Activated CD4-positive, CD25-positive, alpha-beta regulatory T cell (primary cell): ENCODE measurements around the gene TPGS1.

ENCODE experiments used
- DNase-seq, 4 experiments: peaks; one replicate each; lab custom pipeline; 2025; lab: John Stamatoyannopoulos, UW

Gene TPGS1

DNA sequence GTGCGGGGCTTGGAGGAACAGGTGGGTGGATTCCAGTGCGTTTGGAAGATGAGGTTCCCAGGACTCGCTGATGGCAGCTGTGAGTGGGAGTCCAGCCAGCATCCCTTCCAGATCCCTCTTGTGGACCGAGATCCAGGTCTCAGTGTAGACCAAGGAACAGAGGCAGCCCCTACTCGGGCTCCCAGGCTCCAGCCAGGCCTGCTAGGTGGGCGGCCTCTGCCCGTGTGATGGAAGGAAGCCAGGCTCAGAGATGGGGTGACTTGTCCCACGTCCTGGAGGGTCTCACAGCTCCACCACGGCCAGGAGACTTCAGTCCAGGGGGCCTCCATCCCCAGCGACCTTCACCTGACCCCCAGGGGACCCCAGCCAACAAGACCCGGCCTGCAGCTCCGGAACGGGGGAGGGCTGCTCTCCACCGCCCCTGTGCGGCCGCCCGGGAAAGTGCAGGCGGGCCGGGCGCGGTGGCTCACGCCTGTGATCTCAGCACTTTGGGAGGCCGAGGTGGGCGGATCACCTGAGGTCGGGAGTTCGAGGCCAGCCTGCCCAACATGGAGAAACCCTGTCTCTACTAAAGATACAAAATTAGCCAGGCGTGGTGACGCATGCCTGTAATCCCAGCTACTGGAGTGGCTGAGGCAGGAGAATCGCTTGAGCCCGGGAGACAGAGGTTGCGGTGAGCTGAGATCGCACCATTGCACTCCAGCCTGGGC lies 11.7 kb upstream of the TPGS1 start:
- no peak for DNase-seq

DNA sequence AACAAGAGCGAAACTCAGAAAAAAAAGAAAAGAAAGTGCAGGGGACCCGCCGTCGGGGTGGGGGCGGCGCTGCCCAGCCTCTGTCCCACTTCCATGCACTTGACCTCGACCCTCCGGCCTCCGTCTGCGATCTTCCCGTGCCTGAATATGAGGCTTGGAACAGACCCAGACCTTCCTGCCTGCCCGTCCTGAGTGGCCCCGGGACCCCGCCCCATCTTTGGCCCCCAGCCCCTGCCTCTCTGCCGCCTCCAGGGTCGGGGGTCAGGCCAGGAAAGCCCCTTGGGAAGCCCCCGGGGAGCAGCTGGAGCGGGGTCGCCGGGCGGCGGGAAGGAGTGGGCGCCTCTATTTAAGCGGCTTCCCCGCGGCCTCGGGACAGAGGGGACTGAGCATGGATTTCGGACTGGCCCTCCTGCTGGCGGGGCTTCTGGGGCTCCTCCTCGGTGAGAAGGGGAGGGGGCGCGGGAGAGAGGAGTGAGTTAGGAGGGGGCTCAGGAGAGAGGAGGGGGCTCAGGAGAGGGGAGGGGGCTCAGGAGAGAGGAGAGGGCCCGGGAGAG lies 11.1 kb upstream of the TPGS1 start, which contains the start of gene MADCAM1:
MADCAM1 (plus strand) TSS at position 375 of the 554 bp plus-strand sequence; CDS start at position 389, 14 bp downstream.
- DNase-seq = no peak

DNA sequence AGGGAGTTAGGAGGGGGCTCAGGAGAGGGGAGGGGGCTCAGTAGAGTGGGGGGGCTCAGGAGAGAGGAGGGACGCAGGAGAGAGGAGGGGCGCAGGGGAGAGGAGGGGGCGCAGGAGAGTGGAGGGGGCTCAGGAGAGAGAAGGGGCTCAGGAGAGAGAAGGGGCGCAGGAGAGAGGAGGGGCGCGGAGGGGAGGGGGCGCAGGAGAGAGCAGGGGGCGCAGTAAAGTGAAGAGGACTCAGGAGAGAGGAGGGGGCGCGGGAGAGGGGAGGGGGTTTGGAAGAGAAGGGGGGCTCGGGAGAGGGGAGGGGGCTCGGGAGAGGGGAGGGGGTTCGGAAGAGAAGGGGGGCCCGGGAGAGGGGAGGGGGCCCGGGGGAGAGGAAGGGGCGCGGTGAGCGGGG lies 10.3 kb upstream of the TPGS1 start:
- no peak for DNase-seq

DNA sequence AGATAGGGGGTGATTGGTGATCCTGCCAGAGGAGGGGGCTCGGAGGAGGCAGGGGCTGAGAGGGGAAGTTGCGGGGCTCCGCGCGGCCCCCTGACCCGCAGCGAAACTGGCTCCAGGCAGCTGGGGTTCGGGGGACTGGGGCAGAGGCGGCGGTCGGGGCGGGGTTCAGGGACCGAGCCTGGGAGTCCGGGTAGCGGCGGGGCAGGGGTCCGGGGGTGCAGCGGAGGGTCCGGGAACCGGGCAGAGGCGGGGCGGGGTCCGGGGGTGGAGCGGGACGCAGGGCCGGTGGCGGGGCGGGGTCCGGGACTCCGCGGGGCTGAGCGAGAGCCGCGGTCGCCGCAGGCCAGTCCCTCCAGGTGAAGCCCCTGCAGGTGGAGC lies 9.8 kb upstream of the TPGS1 start:
- no peak for DNase-seq

DNA sequence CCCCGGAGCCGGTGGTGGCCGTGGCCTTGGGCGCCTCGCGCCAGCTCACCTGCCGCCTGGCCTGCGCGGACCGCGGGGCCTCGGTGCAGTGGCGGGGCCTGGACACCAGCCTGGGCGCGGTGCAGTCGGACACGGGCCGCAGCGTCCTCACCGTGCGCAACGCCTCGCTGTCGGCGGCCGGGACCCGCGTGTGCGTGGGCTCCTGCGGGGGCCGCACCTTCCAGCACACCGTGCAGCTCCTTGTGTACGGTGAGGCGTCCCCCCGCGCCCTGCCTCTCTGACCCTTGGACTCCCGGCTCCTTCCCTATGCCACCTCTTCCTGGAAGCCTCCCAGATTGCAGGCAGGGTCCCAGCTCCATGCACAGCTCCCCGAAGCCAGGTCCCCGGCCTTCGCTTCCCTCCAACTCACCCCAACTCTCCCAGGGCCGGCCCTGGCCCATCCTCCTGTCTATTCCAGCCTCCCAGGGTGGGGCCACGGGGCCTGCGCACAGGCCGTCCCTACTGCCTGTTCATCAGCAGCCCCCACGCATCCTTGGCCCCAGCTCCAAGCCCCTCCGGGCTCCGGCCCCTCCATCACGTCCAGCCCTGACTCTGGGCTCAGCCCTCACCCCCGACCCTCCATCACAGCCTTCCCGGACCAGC lies 9.3 kb upstream of the TPGS1 start:
- DNase-seq = no peak

DNA sequence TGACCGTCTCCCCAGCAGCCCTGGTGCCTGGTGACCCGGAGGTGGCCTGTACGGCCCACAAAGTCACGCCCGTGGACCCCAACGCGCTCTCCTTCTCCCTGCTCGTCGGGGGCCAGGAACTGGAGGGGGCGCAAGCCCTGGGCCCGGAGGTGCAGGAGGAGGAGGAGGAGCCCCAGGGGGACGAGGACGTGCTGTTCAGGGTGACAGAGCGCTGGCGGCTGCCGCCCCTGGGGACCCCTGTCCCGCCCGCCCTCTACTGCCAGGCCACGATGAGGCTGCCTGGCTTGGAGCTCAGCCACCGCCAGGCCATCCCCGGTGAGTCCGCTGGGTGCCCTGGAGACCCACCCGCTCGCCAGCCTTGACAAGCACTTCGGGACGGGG lies 8.8 kb upstream of the TPGS1 start:
- DNase-seq = no peak

DNA sequence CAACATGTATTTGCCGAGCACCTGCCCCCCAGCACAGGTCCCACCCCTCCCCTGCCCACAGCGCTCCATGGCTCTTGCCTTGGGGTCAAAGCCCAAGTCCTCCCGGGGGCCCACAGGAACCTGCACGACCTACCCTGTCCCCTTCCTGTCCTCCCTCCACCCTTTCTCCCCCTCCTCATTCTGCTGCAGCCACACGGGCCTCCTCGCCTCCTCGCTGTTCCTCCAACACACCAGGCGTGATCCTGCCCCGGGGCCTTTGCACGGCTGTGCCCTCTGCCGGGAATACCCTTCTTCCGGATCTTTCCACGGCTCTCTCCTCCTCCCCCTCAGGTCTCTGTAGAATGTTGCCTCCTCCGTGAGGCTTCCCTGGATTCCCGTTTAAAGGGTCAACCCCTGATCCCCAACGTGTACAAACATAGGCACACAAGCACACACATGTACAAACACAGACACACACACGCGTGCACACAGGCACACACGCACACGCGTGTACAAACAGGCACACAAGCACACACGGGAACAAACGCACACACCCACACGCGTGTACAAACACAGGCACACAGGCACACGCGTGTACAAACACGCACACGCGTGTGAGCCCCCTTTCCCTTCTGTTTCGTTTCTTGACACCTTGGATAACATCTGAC lies 8.2 kb upstream of the TPGS1 start:
- DNase-seq = no peak

DNA sequence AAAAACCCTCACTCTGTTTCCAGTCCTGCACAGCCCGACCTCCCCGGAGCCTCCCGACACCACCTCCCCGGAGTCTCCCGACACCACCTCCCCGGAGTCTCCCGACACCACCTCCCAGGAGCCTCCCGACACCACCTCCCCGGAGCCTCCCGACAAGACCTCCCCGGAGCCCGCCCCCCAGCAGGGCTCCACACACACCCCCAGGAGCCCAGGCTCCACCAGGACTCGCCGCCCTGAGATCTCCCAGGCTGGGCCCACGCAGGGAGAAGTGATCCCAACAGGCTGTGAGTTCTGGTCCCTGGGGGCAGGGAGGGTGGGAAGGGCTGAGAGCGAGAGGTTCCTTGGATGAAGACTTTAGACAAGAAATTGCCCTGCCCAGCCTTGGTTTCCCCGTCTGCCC lies 5.7 kb upstream of the TPGS1 start:
- DNase-seq = no peak

DNA sequence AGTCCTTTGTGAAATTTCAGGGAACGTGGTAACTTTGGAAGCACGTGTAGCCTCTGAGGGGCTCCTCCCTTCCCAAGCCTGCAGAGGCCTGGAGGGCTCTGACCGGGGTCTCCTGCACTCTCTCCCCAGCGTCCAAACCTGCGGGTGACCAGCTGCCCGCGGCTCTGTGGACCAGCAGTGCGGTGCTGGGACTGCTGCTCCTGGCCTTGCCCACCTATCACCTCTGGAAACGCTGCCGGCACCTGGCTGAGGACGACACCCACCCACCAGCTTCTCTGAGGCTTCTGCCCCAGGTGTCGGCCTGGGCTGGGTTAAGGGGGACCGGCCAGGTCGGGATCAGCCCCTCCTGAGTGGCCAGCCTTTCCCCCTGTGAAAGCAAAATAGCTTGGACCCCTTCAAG lies 2.7 kb upstream of the TPGS1 start:
- DNase-seq = no peak

DNA sequence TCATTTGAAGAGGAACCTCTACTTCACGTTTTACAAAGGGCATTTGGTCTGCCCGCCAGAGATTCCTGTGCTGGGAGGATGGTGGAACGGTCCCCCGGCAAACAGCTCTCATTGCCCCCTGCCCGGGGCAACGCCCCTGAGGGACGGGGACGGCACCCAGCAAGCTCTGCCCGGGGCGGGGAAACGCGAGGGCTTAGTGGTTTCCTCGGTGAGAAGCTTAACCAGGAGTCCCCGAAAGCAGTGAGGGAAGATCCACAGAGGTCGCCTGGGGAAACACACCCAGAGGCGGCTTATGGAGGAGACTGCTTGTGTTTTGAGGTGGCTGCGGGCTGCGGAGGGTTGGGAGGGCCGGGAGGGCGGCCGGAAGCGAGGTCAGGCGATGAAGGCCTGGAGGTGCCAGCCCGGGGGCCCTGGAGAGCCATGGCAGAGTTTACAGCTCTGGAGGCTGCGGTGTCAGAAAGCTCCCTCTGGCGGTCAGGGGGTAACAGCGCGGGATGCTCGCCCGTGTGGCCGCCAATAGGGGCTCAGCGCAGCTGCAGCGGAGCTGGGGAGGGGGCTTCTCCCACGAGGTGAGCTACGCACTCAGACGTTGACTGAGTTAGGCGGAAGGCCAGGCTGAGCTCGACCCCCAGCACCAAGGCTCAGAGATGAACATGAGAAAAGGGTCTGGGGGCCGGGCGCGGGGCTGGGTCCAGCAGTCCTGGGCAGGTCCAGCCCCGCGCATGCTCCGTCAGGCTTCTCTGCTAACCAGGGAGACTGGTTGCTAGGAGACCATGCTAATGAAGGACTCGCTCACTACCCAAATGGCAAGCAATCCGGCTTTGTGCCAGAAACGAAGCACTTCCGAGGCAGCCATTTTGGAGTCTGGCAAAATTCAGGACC lies 652 bp upstream of the TPGS1 start:
- peak; percentile 79 to 89 (median 85) for DNase-seq

DNA sequence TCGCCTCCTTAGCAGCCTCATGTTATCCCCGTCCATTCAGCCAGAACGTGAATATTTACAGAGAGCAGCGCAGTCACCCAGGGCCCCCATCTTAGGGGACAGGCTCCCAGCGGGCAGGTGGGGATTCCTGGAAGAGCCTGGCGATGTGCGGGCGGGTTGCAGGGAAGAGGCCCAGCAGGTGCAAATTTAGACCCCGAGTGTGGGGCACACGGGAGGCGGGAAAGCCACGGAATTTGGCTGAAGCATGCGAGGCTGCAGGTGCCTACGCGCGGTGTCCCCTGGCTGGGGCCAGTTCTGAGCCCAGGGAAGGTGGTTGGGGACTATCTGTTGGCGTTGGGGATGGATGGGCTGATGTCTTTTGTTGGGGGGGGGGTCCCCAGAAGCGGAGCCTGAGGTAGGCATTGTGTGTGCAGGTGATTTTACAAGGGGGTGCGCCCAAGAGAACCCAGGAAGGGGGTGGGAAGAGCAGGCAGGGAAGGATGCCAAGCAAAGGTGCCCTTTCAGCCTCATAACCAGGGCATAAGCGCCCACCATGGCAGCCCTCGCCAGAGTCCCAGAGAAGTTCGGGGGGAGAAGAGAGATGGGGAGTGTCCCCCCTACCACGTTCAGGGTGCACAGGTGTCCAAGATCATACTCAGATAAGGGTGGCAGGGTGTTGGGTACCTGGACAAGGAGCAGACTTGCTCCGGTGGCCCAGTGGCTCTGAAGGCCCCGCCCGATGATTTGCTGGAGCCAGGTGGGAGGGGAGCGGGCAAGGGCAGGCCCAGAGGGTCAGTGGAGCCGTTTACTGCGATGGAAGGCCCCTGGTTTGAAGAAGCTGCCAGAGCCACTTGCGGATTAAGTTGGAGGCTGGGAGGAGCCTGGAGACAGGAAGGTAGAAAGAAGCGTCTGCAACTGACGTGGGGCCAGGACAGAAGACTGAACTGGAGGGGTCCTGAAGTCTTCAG lies 1.2 kb downstream of the TPGS1 start:
- no peak for DNase-seq

DNA sequence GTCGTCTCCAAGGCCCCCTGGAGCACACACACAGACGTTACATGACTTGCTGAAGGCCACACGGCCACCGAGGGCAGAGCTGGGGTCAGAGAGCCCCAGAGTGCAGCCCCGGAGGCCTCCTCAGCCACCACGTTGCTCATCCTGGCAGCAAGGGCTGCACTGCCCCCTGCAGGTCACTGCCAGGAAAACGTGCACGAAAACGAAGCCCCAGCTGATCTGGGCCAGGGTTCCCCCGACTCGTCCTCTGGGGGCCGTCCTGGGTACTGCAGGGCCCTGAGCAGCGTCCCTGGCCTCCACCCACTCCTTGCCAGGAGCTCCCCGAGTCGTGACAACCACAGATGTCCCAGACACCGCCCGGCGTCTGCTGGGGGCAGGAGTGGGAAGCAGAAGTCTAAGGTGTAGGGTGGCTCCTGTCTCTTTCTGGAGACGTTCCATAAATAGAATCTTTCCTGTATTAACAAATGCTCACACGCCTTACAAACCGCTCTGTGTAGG lies 3.4 kb downstream of the TPGS1 start:
- peak; percentile 85 to 91 (median 88) for DNase-seq

DNA sequence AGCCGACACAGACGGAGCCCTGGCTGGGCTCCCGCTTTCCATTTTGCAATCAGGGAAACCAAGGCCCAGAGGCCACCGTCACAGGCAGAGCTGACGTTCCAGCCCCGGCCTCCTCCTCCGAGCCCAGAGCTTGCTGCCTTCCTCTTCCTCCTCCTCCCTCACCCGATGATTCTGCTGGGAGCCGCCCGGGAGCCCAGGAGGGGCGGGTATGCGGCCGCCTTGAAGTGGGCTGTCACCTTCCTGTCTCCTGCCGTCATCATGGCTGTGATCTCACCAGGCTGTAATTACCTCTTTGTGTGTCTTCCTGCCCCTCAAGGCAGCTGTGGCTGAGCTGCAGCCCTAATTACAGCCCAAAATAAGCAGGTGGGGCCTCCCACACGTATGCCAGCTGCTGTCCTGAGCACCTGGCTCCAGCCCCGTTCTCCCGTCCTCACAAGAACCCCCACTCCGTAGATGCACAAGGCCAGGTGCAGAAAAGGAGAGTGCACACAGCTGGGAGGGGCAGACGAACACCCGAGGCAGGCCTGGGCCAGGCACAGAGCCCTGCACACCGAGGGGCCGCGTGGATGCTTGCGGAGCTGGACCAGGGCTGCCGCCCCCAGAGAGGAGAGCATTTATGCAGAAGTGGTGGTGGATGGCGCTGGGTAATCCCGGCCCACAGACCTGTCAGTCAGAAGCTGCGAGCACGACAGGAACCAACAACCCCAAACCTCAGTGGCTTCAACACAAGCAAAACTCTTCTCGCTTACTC lies 4.0 kb downstream of the TPGS1 start:
- DNase-seq = peak; percentile 29 to 71 (median 50)

DNA sequence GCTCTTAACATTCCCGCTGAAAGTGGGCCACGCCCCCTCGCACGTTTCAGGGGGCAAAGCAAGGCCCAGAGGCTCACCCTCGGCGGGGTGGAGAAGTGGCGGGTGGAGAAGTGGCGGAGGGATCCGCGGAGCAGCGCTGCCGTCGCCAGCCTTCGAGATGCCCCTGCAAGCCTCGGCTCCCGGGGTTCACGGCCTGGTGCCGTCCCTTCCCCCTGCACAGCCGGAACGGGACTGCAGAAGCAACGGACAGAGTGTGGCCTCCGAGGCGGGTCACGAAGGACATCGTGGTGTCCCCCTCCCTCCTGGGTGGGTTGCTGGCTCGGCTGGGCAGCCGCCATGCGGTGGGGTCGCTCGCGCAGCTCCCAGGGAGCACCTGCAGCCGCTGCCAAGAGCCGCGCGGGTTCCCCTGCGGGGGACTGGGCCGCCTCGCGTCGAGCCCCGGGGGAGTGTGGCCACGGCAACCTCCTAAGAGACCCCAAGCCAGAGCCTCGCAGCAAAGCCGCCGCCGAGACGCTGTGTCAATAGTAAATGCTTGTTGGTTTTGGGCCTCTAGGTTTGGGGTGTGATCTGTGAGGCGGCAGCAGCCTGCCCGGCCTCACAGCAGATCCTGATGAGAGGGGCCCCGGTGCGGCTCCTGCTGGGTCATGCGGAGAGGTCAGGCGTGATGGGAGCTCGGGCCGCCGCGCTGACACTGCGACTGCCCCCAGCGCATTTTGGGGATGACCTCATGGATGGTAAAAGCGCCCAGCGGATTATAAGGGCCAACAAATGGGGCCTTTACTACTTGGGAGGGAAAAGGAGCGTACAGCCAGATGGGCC lies 5.5 kb downstream of the TPGS1 start:
- no peak for DNase-seq

DNA sequence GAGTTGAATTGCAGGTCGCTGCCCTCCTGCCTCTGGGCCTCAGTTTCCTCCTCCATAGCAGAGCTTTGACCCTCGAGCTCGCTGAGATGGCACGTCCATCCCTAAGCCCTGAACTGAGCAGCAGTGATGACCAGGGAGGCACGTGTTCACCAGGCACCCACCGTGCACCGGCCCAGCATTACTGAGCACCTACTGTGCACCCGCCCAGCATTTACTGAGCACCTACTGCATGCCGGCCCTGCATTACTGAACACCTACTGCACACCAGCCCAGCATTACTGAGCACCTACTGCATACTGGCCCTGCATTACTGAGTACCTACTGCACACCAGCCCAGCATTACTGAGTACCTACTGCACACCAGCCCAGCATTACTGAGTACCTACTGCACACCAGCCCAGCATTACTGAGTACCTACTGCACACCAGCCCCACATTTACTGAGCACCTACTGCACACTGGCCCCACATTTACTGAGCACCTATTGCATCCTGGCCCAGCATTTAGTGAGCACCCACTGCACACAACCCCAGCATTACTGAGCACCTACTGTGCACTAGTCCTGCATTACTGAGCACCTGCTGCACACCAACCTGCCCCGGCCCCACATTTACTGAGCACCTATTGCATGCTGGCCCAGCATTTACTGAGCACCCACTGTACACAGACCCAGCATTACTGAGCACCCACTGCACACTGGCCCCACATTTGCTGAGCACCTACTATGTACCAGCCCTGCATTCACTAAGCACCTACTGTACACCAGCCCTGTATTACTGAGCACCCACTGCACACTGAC lies 6.3 kb downstream of the TPGS1 start:
- no peak for DNase-seq

DNA sequence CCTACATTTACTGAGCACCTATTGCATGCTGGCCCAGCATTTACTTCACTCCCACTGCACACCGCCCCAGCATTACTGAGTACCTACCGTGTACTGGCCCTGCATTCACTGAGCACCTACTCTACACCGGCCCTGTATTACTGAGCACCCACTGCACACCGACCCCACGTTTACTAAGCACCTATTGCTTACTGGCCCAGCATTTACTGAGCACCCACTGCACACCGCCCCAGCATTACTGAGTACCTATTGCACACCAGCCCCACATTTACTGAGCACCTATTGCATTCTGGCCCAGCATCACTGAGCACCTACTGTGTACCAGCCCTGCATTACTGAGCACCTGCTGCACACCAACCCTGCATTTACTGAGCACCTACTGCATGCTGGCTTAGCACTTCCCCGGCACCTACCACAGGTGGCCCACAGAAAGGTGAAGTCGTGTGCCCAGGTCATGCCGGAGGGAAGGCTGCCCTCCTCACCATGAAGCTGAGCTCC lies 6.9 kb downstream of the TPGS1 start:
- no peak for DNase-seq

DNA sequence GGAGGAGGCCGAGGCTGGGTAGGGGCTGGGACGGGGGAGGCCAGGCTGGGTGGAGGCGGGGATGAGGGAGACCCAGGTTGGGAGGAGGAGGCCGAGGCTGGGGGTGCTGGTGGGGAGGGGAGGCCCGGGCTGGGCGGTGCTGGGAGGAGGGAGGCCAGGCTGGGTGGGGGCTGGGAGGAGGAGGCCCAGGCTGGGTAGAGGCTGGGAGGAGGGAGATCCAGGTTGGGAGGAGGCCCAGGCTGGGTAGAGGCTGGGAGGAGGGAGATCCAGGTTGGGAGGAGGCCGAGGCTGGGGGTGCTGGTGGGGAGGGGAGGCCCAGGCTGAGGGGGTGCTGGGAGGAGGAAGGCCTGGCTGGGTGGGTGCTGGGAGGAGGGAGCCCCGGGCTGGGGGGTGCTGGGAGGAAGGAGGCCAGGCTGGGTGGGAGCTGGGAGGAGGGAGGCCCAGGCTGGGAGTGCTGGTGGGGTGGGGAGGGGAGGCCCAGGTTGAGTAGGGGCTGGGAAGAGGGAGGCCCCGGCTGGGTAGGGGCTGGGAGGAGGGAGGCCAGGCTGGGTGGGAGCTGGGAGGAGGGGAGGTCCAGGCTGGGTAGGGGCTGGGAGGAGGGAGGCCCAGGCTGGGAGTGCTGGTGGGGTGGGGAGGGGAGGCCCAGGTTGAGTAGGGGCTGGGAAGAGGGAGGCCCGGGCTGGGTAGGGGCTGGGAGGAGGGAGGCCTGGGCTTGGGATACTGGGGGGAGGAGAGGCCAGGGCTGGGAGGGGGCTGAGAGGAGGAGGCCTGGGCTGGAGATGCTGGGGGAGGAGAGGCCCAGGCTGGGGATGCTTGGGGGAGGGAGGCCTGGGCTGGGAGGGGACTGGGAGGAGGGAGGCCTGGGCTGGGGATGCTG lies 10.7 kb downstream of the TPGS1 start:
- no peak for DNase-seq
